GM19452 (cell line): Measurements from ENCODE around the gene TCL1A.

Source experiments
- ATAC-seq: cut with Tn5 transposase; IDR thresholded peaks from one replicate; pipeline ENCODE4 v1.9.1; 2021; ENCODE audit not compliant: unreplicated experiment

TCL1A gene

GRCh38 chr14:95707327-95707726 is 6.6 kb downstream of the TCL1A start:
- ATAC-seq = no peak

GRCh38 chr14:95705518-95705917 is 8.4 kb downstream of the TCL1A start:
- no peak for ATAC-seq

- ATAC-seq = no peak
These were observed 10.1 kb downstream of the TCL1A start for GRCh38 chr14:95703805-95704204.

- ATAC-seq = no peak
These were observed 10.6 kb downstream of the TCL1A start for GRCh38 chr14:95703341-95703740.

GRCh38 chr14:95701846-95702221 is 12.1 kb downstream of the TCL1A start:
- no peak for ATAC-seq

- no peak for ATAC-seq
These were observed 13.5 kb downstream of the TCL1A start for GRCh38 chr14:95700221-95700976.

- ATAC-seq = no peak
These were observed 14.5 kb downstream of the TCL1A start for GRCh38 chr14:95699412-95699811.

- no peak for ATAC-seq
These were observed 15.6 kb downstream of the TCL1A start for GRCh38 chr14:95698287-95698686.

GRCh38 chr14:95697764-95698163 is 16.2 kb downstream of the TCL1A start:
- ATAC-seq = peak; percentile 52

- no peak for ATAC-seq
These were observed 17.2 kb downstream of the TCL1A start for GRCh38 chr14:95696741-95697140.

- no peak for ATAC-seq
These were observed 18.0 kb downstream of the TCL1A start for GRCh38 chr14:95695913-95696312.

- no peak for ATAC-seq
These were observed 18.9 kb downstream of the TCL1A start for GRCh38 chr14:95695051-95695450.

- ATAC-seq = no peak
These were observed 21.8 kb downstream of the TCL1A start for GRCh38 chr14:95692109-95692508.

- no peak for ATAC-seq
These were observed 22.3 kb downstream of the TCL1A start for GRCh38 chr14:95691591-95691990.

- no peak for ATAC-seq
These were observed 23.1 kb downstream of the TCL1A start for GRCh38 chr14:95690815-95691214.

GRCh38 chr14:95689441-95689840 is 24.5 kb downstream of the TCL1A start:
- no peak for ATAC-seq

GRCh38 chr14:95686935-95687334 is 27.0 kb downstream of the TCL1A start:
- ATAC-seq = no peak

GRCh38 chr14:95685978-95686922 is 27.7 kb downstream of the TCL1A start, which contains the start of gene TCL1B:
TCL1B (plus strand) TSS chr14:95686426; CDS start chr14:95686468, 42 bp downstream.
- no peak for ATAC-seq

GRCh38 chr14:95683793-95684192 is 30.1 kb downstream of the TCL1A start:
- ATAC-seq = no peak

GRCh38 chr14:95681153-95681552 is 32.8 kb downstream of the TCL1A start:
- no peak for ATAC-seq

- no peak for ATAC-seq
These were observed 33.8 kb downstream of the TCL1A start for GRCh38 chr14:95679998-95680735.
